ENCODE data around the gene GLUL. TPM values are rescaled to one million over a fixed set of nuclear protein-coding genes. Genes with fewer than 3 reads are reported as not detected.

The GLUL gene
- total RNA-seq, 2 experiments from 2014 or later, result 25.2 to 28.4 TPM

DNA sequence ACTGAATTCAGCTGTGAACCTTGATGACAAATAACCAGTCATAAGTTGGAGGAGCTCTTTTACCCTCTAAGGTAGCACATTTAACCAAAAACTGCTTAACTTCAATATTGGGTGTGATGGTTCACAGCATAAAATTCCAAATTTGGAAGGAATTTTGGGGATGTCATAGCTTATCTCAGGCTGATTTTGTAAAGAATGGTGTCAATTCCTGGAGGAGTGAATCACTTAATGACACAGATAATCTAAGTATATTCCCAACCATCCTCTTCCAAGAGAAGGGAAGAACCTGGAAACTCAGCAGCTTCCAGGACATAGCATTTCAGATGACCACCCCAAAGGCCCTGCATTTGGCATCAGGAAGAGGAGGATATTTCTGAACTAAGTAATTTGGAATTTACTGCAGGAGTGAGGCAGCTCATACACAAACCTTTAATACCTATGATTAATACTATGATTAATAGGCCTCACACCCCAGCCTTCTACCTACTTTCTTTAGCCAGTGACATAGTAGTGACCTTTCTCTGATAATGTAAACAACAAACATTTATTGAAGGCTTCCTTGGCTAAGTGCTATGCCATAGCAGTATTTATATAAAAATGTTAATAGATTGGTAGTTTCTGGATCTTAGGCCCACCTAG lies 14.5 kb downstream of the GLUL start:
- POLR2A ChIA-PET, result no interaction called here
- CTCF ChIA-PET, result interaction anchor here (1.4 kb wide), 1 partner anchor 233 kb away, joined by 3 read pairs; no protein-coding TSS in a partner anchor

DNA sequence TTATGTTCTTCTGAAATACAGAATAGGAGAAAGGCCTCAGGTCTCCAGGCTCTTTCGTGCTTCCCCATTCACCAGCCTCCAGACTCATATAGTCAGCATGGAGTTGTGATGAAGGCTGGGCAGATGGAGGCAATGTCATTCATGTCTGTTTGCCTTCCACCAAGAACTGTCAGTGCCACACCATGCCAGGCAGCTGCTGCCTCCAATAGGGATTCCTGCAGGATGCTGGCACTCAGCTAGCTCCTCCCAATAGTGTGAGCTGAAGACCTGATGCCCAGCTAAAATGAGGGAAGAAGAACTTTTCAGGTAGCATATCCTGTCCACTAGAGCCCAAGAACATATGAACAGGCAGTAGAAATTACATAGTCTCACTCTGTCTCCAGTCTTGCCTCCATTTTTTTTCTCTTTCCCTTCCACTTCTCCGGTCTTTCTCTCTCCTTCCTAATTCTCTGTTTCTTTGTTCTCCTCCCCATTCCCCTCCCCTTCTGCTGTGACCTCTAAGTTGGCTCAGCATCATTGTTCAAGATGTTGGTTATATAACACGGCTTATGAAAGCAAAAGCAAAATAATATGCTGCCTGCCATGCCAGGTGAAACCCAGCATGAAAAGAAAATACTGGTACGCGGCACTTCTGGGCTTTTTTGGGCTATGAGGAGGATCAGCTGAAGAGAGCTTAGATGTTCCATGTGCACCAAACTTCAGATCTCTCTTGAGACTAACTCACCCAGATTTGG lies 17.3 kb downstream of the GLUL start:
- CTCF ChIA-PET, result no interaction called here
- POLR2A ChIA-PET, result no interaction called here

DNA sequence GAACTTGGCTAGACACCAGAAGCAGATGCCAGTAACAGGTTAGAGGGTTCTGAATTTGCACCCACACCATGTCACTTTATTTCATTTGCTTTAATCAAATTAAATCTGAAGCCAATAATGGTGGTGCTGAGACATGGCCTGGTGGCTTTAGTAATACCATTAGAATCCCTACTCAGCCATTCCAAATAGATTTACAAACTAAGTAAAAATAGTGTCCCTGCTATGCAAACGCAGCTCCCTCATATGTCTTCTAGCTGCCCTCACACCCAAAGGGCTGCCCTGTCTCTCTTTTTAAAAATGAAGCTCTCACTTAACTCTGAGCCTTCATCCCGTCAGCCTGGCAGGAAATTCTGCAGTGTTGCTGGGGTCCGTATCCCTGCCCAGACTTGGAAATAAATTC lies 21.1 kb downstream of the GLUL start:
- ChIA-PET POLR2A (no interaction called here), CTCF (no interaction called here)

DNA sequence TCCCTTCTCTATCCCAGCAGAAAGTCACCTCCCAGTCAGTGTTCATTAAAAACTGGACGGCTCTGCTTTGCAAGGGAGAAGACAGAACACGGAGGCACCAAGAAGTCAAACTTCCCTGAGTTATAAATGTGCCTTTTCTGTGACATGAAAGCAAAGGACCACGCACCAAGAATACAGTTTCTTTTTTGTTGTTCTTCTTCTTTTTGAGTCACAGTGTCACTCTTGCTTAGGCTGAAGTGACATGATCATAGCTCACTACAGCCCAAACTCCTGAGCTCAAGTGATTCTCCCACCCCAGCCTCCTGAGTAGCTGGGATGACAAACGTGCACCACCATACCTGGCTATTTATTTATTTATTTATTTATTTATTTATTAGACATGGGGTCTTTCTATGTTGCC lies 22.7 kb downstream of the GLUL start:
- ChIA-PET CTCF (no interaction called here), POLR2A (no interaction called here)

DNA sequence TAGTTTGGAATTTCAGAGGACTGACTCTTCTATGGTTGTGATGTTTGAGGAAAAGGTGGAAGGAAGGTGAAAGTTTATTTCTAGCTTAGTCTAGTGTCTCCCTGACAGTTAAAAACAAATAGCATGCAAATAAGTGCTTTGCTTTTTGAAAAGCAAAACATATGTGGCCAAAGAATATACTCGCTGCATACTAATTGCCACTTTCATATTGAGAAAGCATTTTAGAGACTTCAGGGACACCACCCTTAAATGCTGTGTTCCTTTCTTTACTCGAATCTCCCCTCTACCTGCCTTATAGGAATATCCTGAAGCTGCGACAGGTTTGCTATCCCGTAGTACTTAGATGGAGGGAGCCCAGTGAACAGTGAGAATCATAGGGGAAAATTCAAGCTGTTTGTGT lies 23.2 kb downstream of the GLUL start:
- ChIA-PET POLR2A (no interaction called here), CTCF (no interaction called here)

DNA sequence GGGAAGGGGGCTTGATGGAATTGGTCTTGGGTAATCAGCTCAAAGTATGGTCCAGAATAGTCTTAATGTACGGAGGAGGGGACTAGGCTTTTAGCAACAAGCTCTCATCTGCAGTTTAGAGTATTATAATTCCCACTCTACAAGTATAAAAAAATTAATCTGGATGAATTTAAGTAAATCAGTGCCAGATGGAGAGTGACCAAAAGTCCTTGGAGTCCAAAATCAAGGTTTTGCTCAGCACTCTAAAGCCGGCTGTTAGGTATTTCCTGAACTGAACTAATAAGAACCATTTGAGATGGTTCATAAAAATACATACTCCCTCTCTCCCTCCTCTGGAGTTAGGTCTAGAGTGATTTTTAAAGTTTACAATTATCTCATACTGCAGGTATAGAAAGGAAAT lies 23.7 kb downstream of the GLUL start:
- ChIA-PET POLR2A (no interaction called here), CTCF (no interaction called here)

DNA sequence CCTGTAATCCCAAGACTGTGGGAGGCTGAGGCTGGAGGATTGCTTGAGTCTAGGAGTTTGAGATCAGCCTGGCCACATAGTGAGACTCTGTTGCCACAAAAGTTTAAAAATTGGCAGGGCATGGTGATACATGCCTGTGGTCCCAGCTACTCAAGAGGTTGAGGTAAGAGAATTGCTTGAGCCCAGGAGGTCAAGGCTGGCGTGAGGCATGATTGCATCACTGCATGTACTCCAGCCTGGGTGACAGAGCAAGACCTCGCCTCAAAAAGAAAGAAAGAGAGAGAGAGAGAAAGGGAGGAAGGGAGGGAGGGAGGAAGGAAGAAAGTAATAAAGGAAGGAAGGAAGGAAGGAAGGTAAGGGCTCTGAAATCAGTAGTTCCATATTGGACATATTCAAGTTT lies 25.0 kb downstream of the GLUL start:
- POLR2A ChIA-PET, result no interaction called here
- CTCF ChIA-PET, result no interaction called here

DNA sequence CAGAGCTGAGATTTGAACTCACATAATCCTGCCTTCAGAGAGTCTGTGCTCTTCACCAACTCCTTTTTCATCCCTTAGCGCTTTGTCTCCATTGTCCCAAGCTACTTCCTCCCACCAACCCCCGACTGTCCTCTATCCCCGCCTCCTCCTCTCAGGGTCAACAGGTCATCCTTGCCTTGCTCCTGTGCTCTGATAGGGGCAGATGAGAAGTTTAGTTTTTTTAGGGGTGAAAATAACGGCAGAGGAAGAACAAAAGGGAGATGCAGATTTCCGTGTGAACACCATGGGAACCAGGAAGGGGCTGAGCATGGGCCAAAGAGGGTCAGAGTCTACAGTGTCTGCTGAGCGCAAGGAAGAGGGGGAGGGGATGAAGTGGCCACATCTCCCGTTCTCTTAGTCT lies 31.9 kb downstream of the GLUL start:
- ChIA-PET CTCF (interaction anchor here (0.5 kb wide), 1 partner anchor 343 kb away, joined by 4 read pairs; no protein-coding TSS in a partner anchor), POLR2A (no interaction called here)

DNA sequence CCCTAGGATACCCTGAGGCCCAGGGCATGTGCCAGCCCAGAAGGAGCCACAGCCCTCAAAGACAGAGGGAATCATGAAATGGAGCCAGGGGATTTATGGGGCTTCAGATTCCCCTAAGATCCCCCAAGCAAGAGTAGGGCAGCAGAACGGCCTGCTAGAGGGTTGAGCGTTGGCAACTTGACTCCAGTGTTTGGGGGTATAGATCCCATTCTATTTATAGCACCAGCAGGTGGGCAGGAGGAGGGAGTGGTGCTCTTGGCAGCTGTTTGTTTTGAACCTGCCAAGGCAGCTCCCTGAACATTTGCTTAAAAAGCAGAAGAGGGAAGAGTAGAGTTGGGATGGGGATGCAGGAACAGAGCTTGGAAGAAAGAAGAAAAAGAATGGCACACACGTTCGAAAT lies 33.7 kb downstream of the GLUL start:
- ChIA-PET POLR2A (no interaction called here), CTCF (no interaction called here)

DNA sequence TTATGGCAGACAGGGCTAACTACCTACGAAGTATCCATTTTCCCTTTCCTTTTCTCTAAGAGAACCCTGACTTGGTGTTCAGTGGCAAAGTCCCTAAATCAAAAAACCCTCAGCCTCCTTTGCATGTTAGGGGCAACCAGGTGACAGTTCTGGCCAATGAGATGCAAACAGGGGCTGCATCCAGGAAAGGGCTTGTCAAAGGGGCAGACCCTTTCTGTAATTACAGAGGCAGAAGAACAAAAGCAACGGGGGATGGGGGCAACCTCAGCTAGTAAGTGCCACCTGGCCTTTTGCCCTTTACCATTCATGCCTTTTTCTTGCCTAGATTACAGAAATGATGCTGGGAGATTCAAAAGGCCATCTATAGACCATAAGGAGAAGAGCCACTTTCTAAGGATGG lies 34.4 kb downstream of the GLUL start:
- POLR2A ChIA-PET, result no interaction called here
- CTCF ChIA-PET, result no interaction called here

DNA sequence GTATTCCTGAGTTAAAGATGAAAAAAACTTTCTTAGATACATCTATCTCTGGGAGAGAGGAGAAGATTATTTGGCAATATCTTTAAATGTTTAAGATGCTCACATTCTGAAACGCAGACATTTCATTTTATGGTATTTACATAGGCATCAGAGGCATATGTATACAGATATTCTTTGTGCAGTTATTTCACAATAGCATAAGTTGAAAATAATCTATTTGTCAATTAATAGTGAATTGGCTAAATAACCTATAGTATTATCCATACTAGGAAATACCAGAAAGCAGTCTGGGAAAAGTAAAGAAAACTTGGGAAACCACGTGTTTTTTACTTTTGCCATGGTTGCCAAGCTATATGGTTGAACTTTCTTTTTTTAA lies 35.9 kb downstream of the GLUL start:
- POLR2A ChIA-PET, result no interaction called here
- CTCF ChIA-PET, result no interaction called here

DNA sequence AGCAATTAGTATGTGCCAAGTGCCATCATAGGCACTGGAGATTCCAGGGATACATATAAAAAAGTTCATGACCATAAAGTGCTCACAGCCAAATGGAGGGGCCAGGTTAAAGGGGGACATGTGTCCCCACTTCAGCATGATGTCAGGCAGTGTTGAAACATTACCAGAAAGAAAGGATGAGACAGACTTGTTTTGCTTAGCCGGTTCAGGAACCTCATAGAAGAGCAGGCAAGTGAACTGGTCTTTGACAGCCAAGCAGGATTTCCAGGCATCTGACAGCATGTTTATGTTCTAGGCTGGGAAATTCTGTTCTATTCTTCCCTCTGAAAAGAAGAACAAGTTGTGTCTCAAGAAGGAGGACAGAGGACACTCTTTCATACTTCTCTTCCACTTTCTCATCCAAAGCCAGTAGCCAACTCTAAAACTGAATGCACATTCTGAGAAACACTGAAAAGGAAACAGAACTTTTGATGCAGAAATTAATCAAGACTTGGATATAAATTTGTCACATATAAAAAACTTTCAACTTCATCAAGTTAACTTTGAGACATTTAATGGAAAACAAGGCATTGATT lies 39.7 kb downstream of the GLUL start:
- ChIA-PET POLR2A (no interaction called here), CTCF (no interaction called here)

DNA sequence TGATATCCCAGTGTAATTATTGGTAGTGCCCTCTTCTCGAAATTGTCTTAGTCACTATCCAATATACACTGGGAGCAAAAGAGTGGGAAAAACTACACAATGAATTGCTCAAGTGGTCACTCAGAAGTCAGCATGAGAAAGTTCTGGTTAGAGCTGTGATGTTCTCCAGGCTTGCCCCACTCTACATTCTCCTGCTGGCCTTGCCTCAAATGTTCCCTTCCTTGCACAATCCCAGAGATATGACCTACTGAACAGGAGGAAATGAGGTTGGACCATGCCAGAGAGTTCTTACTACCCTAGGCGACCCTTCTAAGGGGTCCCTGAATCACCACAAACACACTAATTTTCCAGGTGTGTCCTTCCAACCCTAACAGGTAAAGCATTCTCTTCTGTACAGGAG lies 40.8 kb downstream of the GLUL start:
- CTCF ChIA-PET, result no interaction called here

DNA sequence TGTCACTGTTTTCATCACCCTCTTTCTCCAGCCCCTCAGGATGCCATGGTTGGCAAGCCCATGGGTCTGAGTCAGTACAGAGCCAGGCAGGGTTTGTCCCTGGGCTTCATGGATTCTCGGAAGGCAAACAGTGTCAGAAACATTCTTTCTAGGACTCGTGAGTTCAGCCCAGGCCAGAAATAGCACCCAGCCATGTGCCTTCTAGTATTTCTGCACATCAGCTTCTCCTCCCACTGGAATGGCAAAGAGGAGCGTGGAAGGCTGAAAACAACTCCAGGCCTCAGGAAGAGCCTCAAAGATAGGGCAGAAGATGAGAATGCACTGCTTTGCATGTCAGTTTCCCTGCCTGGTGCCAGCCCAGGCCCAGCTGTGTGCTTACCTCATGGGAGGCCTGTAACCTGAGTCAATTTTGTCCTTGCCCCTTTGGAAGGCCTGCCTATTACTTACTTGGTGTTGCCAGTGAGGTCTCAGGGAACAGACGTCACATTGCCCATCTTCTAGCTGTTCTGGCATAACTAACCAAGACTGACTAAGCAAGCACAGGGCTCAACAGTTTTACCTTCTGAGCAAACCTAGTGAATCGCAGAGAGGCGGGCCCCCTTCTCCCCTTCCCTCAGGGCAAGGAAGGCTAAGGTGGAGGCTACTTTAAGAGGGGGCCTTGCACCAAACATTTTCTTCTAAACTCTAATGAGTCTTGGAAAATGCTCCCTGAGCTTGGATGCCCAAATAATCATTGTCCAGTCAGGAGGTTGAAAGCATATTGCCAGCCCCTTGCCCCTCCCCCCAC lies 42.4 kb downstream of the GLUL start:
- CTCF ChIA-PET, result no interaction called here

More for the DNA sequence above, 40.8 kb downstream of the GLUL start:
- POLR2A ChIA-PET, result no interaction called here

DNA sequence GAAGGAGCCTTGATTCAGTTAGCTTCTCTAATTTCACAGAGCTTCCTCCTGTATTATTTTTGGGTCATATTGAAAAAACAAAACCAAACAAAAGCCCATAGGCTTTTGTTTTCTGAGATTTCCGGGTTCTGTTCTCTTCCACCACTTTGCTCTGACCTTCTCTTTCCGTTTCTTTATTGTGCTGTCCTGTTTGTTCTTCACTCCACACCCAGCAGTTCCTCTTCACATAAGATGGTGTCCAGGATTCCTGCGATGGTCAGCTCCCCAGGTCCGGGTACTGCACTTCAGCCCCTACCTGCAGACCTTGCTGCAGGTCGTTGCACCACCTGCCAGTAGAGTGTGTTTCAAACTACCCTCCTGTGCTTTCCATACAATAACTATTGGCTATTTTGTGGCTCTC lies 44.6 kb downstream of the GLUL start:
- ChIA-PET CTCF (no interaction called here), POLR2A (no interaction called here)

More for the DNA sequence above, 42.4 kb downstream of the GLUL start:
- POLR2A ChIA-PET, result no interaction called here

DNA sequence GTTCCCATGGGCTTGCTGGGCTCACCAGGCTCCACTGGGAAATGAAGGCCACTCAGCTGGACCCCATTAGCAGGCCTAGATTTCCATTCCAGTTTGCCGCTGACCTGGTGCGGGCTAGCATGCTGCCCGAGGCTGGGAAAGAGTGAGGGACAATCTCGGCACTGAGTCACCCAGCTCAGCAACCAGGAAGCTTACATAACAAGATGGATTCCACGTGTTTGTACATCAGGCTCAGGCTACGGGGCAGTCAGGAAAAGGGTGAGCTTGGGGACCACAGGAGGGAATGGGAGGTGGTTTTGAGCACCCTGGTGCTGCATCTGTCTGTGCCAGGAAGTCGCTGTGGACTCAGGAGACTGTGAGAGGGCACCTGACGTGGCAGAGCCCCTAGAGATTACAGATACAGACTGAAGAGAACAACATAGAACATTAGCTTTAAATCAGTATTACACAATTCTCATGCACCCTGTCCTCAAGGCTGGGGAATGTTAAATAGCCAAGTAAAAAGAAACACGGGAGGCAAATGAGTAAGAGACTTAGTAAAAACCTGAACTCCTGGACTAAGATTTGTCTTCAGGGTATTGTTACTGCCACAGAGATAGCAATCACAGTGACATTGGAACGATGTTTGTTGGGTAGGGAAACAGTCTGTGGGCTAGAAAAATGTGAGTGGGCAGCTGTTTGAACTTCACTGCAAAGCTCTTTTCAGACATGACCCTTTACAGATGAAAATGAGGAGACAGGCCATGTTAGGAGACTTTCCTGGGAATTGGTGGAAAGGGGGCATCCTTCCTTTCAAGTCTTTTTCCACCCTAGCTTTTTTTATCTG lies 51.1 kb downstream of the GLUL start:
- ChIA-PET POLR2A (no interaction called here), CTCF (no interaction called here)

DNA sequence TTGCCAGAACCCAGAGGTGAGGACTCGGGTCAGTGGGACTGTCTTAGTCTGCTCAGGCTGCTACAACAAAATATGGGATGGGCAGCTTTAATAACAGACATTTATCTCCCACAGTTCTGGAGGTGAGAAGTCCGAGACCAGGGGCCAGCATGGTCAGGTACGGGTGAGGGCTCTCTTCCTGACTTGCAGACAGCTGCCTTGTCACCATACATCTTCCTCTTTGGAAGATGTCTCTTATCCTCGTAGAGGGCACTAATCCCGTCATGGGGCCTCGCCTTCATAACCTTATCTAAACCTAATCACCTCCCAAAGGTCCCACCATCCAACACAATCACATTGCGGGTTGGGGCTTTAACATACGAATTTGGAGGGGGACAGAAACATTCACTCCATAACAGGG lies 51.9 kb downstream of the GLUL start:
- ChIA-PET CTCF (no interaction called here), POLR2A (no interaction called here)

DNA sequence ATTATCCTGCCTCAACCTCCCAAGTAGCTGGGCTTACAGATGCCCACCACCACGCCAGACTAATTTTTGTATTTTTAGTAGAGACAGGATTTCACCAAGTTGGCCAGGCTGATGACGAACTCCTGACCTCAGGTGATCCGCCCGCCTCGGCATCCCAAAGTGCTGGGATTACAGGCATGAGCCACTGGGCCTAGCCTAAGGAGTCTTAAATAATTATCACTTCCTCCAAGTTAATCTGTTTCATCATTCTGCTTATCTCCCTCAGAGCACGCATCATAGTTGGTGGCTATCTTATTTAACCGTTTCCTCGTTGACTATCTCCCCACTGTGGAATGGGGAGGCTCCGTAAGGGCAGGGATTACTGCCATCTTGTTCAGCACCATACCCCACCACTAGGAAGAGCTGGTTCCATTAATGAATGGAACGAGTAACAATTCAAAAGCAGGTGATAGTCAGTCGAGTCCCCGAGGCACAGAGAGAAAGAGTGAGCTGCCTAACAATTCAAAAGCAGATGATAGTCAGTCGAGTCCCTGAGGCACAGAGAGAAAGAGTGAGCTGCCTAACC lies 52.7 kb downstream of the GLUL start:
- POLR2A ChIA-PET, result no interaction called here
- CTCF ChIA-PET, result no interaction called here

DNA sequence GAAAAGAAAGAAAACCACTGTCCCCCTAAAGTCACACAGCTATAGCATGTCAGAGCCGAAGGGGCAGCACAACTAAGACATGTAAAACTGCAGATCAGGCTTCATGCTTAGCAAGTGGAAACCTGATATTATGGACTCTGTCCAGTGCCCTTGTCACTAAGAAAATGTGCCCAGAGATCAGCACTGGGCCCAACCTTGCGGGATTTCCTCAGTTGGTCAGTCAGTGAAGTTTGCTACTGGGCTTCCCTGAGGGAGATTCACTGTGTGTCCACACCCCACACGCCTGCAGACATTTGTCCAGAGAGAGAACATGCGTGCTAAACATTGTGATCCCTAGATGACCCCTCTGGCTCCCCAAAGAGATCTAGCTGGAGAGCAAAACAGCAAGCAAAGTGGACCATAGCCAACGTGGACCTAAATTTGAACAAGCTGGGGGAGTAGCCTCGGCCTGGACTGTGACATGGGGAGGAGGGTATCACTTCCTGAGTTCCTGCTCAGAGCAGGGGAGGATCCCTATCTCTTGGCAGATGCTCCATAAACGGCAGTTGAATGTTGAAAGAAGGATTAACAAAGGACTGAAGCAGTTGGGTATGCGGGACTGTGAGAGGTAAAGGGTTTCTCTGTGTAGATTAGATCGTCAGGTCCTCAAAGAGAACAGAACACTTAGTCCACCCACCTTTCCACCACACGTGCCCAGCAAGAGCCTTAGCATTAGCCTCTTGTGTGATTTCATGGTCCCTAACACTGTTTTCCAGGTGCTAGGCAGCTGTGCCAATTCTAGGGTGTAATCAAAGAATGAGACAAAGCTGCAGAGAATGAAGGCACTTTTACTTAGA lies 53.6 kb downstream of the GLUL start:
- ChIA-PET CTCF (no interaction called here), POLR2A (no interaction called here)

Data from activated CD8-positive, alpha-beta memory T cell treated with anti-CD3 and anti-CD28 coated beads for 36 hours (primary cell).